Chondrocyte (in vitro differentiated cells): ENCODE measurements around the gene C1R. TPM values are rescaled to one million over a fixed set of nuclear protein-coding genes. Genes with fewer than 3 reads are reported as not detected.

Experiments
- DNase-seq: peaks from one replicate; pipeline ENCODE4 v3.0.0; 2021; ENCODE audit warnings: mixed read lengths, low spot score
- H3K27ac Mint-ChIP-seq: one replicate; pipeline ENCODE4 v1.8.0; 2021; ENCODE audit warnings: mild to moderate bottlenecking, moderate library complexity, mixed read lengths; ENCODE audit not compliant: unreplicated experiment
- H3K27me3 Mint-ChIP-seq: 2 replicates; pipeline ENCODE4 v1.8.0; 2021; ENCODE audit warnings: low read depth, mixed read lengths
- H3K36me3 Mint-ChIP-seq: 2 replicates; pipeline ENCODE4 v1.8.0; 2021; ENCODE audit warnings: low read depth, mixed read lengths
- H3K4me1 Mint-ChIP-seq: 2 replicates; pipeline ENCODE4 v1.8.0; 2021; ENCODE audit warnings: low read depth, mild to moderate bottlenecking, mixed read lengths
- H3K4me3 Mint-ChIP-seq: one replicate; pipeline ENCODE4 v1.8.0; 2021; ENCODE audit warnings: mild to moderate bottlenecking, moderate library complexity, mixed read lengths; ENCODE audit not compliant: unreplicated experiment
- H3K9me3 Mint-ChIP-seq: 2 replicates; pipeline ENCODE4 v1.8.0; 2021; ENCODE audit warnings: low read depth, mixed read lengths
- total RNA-seq: library from RNA; stranded (reverse); gene quantifications from 3 replicates; pipeline ENCODE4 v1.2.1, GENCODE V29; 2021
- TF ChIP-seq, protein P1 (sequence below): fragments of 200-600 bp; sonication (generic); IDR thresholded peaks from 2 replicates; pipeline ENCODE4 v1.5.0; 2021; ENCODE audit warnings: antibody characterized with exemption, mild to moderate bottlenecking, moderate library complexity

The C1R gene
- total RNA-seq, 1 donor from 2014 or later, result 21.9 TPM

DNA sequence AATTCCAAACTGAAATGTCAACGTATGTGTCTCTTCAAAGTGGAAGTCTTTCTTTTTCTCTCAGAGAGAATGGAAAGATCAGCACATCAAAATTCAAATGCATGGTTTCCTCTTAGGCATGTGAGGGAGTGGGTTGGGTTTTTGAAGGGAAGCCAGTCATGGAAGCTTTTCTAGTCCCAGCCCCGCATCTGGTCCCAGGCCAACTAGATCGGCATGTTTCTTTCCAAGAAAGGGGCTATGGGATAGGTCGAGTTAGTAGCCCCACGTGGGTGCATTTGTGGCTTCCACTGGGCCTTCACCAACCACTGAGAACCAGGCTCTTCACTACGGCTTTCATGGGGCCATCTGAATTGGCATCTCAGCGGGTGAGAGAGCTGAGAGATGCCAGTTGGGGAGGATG is 25.1 kb downstream of the C1R start:
- peaks cover 15% of the 10 kb centered on the region for H3K4me1 Mint-ChIP-seq
- no peak overlapping the region for H3K27ac Mint-ChIP-seq
- DNase-seq, result no peak
- H3K36me3 Mint-ChIP-seq, result no peaks in the 10 kb centered on the region
- TF ChIP-seq, protein P1, sequence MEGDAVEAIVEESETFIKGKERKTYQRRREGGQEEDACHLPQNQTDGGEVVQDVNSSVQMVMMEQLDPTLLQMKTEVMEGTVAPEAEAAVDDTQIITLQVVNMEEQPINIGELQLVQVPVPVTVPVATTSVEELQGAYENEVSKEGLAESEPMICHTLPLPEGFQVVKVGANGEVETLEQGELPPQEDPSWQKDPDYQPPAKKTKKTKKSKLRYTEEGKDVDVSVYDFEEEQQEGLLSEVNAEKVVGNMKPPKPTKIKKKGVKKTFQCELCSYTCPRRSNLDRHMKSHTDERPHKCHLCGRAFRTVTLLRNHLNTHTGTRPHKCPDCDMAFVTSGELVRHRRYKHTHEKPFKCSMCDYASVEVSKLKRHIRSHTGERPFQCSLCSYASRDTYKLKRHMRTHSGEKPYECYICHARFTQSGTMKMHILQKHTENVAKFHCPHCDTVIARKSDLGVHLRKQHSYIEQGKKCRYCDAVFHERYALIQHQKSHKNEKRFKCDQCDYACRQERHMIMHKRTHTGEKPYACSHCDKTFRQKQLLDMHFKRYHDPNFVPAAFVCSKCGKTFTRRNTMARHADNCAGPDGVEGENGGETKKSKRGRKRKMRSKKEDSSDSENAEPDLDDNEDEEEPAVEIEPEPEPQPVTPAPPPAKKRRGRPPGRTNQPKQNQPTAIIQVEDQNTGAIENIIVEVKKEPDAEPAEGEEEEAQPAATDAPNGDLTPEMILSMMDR, result no peak
- no peaks in the 10 kb centered on the region for H3K27me3 Mint-ChIP-seq
- no peak overlapping the region for H3K4me3 Mint-ChIP-seq
- no peaks in the 10 kb centered on the region for H3K9me3 Mint-ChIP-seq

DNA sequence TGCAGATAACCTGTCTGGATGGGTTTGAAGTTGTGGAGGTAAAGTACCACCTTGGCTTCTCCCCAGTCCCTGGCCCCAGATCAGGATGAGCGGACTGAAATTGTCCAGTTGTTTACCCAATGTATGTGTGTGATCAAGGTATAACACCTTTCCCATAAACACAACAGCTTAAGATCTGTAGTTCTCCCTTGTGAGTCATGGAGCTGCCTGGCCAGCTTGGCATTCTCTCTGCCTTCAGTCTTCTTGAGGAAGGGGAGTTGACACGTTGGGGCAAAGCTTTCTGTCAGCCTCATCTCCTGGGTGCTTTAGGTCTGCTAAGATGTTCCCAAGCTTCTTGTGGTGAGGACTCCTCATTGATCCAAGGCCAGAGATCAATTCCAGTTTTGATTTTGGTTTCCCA is 25.6 kb downstream of the C1R start:
- Mint-ChIP-seq H3K4me1 (peaks cover 15% of the 10 kb centered on the region), H3K27me3 (no peaks in the 10 kb centered on the region), H3K27ac (no peak overlapping the region), H3K4me3 (no peak overlapping the region), H3K9me3 (no peaks in the 10 kb centered on the region), H3K36me3 (no peaks in the 10 kb centered on the region)
- TF ChIP-seq, protein P1, result no peak
- DNase-seq, result no peak

DNA sequence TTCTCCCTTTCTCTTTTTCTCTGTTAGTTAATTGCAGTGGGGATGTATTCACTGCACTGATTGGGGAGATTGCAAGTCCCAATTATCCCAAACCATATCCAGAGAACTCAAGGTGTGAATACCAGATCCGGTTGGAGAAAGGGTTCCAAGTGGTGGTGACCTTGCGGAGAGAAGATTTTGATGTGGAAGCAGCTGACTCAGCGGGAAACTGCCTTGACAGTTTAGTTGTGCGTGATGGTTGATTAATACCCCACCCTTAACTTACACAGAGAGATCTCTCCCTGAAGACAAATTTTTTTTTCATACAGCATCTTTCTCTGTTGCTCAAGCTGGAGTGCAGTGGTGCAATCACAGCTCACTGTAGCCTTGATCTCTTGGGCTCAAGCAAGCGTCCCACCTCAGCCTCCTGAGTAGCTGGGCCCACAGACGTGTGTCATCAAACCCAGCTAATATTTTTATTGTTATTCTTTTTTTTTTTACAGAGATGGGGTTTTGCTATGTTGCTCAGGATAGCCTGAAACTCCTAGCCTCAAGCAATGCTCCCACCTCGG is 27.1 kb downstream of the C1R start:
- no peaks in the 10 kb centered on the region for H3K27me3 Mint-ChIP-seq
- H3K4me1 Mint-ChIP-seq, result peaks cover 28% of the 10 kb centered on the region
- no peaks in the 10 kb centered on the region for H3K36me3 Mint-ChIP-seq
- TF ChIP-seq, protein P1, result no peak
- H3K27ac Mint-ChIP-seq, result no peak overlapping the region
- H3K9me3 Mint-ChIP-seq, result no peaks in the 10 kb centered on the region
- no peak overlapping the region for H3K4me3 Mint-ChIP-seq
- DNase-seq, result no peak

DNA sequence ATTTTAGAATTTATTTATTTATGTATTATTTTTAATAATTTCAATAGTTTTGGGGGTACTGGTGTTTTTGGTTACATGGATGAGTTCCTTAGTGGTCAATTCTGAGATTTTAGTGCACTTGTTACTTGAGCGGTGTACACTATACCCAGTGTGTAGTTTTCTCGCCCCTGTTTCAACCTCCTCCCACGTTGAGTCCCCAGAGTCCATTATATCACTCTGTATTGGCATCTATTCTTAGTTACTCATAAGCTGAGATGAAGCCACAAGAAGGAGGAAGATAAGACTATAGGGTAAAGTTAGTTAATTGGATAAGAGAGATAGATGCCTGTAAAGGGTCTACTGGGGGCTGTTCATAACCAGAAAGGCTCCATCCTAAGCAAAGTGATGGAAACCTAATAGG is 27.7 kb downstream of the C1R start:
- TF ChIP-seq, protein P1, result no peak
- no peaks in the 10 kb centered on the region for H3K36me3 Mint-ChIP-seq
- H3K4me1 Mint-ChIP-seq, result peaks cover 34% of the 10 kb centered on the region
- no peaks in the 10 kb centered on the region for H3K27me3 Mint-ChIP-seq
- no peak for DNase-seq
- no peak overlapping the region for H3K27ac Mint-ChIP-seq
- H3K9me3 Mint-ChIP-seq, result no peaks in the 10 kb centered on the region
- no peak overlapping the region for H3K4me3 Mint-ChIP-seq

DNA sequence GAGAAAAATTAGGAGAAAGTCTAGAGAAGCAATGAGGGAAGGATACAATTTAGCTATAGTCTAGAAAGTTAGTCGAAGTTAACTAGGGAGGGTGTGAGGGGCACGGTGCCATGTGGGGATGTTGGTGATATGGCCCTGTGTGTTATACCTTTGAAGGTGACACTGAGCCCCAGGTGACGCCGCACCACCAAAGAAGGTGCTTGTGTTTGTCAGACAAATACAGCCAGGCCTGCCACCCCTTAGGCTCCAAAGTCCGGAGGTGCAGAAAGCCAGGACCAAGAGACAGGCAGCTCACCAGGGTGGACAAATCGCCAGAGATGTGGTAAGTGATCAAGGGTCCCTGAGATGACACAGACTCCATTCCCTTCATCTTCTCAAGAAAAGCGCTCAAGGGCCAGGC is 30.6 kb downstream of the C1R start:
- no peak for DNase-seq
- Mint-ChIP-seq H3K9me3 (no peaks in the 10 kb centered on the region), H3K27ac (no peak overlapping the region), H3K4me3 (no peak overlapping the region), H3K4me1 (peaks cover 19% of the 10 kb centered on the region), H3K27me3 (no peaks in the 10 kb centered on the region), H3K36me3 (no peaks in the 10 kb centered on the region)
- TF ChIP-seq, protein P1, result no peak
